ENCODE measurements around the gene USP17L22.
"Not testable (repeated sequence)": the region's sequence is repeated elsewhere in the genome, so short reads cannot be mapped to it uniquely, and the experiment has no call there.

DNA sequence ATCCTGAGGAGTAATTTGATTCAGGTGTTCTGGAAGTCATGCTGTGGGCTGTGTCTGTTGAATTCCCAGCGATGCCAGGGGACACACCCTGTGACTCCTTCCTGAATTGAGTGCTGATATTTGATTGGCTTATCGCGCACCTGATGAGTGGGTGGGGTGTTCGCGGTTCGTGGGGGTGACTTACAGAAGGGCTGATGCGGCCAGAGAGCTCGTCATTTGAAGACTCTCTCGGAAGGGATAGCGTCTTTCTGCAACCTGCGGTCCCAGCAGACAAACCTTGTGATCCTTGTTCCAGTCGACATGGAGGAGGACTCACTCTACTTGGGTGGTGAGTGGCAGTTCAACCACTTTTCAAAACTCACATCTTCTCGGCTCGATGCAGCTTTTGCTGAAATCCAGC, 42.8 kb upstream of the USP17L22 start, which contains the start of gene USP17L13:
- TF ChIP-seq POLR2AphosphoS5 (IDR thresholded peaks at IDR 0.05; ENCODE audit: low read depth, low read length); POLR2A (IDR thresholded peaks at IDR 0.05; ENCODE audit: low read depth, low read length); TAF1 (IDR thresholded peaks at IDR 0.05; ENCODE audit: low read depth, low read length); POU2F2 (IDR thresholded peaks at IDR 0.05; ENCODE audit: low read depth, low read length); PAX5 (IDR thresholded peaks at IDR 0.05; ENCODE audit: insufficient read depth, low read length, severe bottlenecking); SPI1 (IDR thresholded peaks at IDR 0.05; ENCODE audit: low read depth, low read length): not testable (repeated sequence)
